Skin of body (tissue), 2 donors: ENCODE results near the gene HRK. TPM values are rescaled to one million over a fixed set of nuclear protein-coding genes. Genes with fewer than 3 reads are reported as not detected.

ENCODE experiments used
- DNase-seq: peaks from one replicate; lab custom pipeline; 2025; lab: John Stamatoyannopoulos, UW
- total RNA-seq: library from RNA; depleted of rRNA; stranded (reverse); fragments of >200 nt; gene quantifications from one replicate; pipeline ENCODE4 v1.2.3, GENCODE V29; 2014

HRK gene
- total RNA-seq, 1 donor from 2014 or later = 0.10 TPM

GRCh38 chr12:116870306-116870705, 10.9 kb downstream of the HRK start:
- DNase-seq = no peak

GRCh38 chr12:116867523-116867922, 13.7 kb downstream of the HRK start:
- DNase-seq = no peak

- DNase-seq = no peak
Observed at GRCh38 chr12:116864371-116865160, 16.7 kb downstream of the HRK start.

GRCh38 chr12:116863275-116863767, 17.9 kb downstream of the HRK start:
- no peak for DNase-seq

- DNase-seq = no peak
Observed at GRCh38 chr12:116862167-116862566, 19.1 kb downstream of the HRK start.

- peak; percentile 15 for DNase-seq
Observed at GRCh38 chr12:116861320-116861719, 19.9 kb downstream of the HRK start.

GRCh38 chr12:116860263-116860662, 21.0 kb downstream of the HRK start:
- DNase-seq = no peak

- no peak for DNase-seq
Observed at GRCh38 chr12:116859079-116859478, 22.2 kb downstream of the HRK start.

- no peak for DNase-seq
Observed at GRCh38 chr12:116856729-116857128, 24.5 kb downstream of the HRK start.

- no peak for DNase-seq
Observed at GRCh38 chr12:116855744-116856470, 25.3 kb downstream of the HRK start.

GRCh38 chr12:116853507-116853906, 27.7 kb downstream of the HRK start:
- DNase-seq = no peak

GRCh38 chr12:116852303-116852702, 28.9 kb downstream of the HRK start:
- no peak for DNase-seq

GRCh38 chr12:116849216-116849615, 32.0 kb downstream of the HRK start:
- DNase-seq = no peak

- no peak for DNase-seq
Observed at GRCh38 chr12:116843085-116843484, 38.2 kb downstream of the HRK start.

- DNase-seq = no peak
Observed at GRCh38 chr12:116839287-116839830, 41.9 kb downstream of the HRK start.

GRCh38 chr12:116838365-116838764, 42.9 kb downstream of the HRK start:
- DNase-seq = no peak

- no peak for DNase-seq
Observed at GRCh38 chr12:116837097-116837496, 44.1 kb downstream of the HRK start.

GRCh38 chr12:116835484-116835883, 45.8 kb downstream of the HRK start:
- DNase-seq = no peak

GRCh38 chr12:116833474-116833873, 47.8 kb downstream of the HRK start:
- DNase-seq = no peak

- DNase-seq = no peak
Observed at GRCh38 chr12:116832353-116832752, 48.9 kb downstream of the HRK start.

- DNase-seq = no peak
Observed at GRCh38 chr12:116827432-116827831, 53.8 kb downstream of the HRK start.

- DNase-seq = no peak
Observed at GRCh38 chr12:116821291-116821690, 60.0 kb downstream of the HRK start.
